A673 (cell line): ENCODE data around the gene CELF3. TPM values are rescaled to one million over a fixed set of nuclear protein-coding genes. Genes with fewer than 3 reads are reported as not detected.

Experiments used
- BruUV-seq: library from RNA; stranded (reverse); fragments of 400-500 nt; replicated peaks from 2 replicates; lab custom pipeline; 2021; lab: Mats Ljungman, UMichigan
- CTCF ChIA-PET: fragments of 300-600 bp; sonication (Branson Sonifier 250); formaldehyde crosslinking; loops from one replicate; lab custom pipeline; 2022; ENCODE audit warnings: antibody characterized with exemption; lab: Charles Lee
- POLR2A ChIA-PET: fragments of 300-600 bp; sonication (Branson Sonifier 250); formaldehyde crosslinking; loops from one replicate; lab custom pipeline; 2022; ENCODE audit warnings: antibody characterized with exemption; ENCODE audit not compliant: low non-redundant PET; lab: Charles Lee
- DNase-seq: peaks from one replicate; pipeline ENCODE4 v3.0.0-alpha.2; 2015; ENCODE audit warnings: low spot score
- H3K27ac ChIP-seq: fragments of 200-600 bp; sonication (generic); 2 replicates; pipeline ENCODE4 v1.5.1; 2016; ENCODE audit warnings: mixed run types, low read depth, mild to moderate bottlenecking, mixed read lengths, antibody characterized with exemption, low read length; ENCODE audit not compliant: poor library complexity, severe bottlenecking
- H3K27me3 ChIP-seq: fragments of 200-600 bp; sonication (generic); replicated peaks from 2 replicates; pipeline ENCODE4 v1.6.1; 2017; ENCODE audit warnings: mixed run types, low read depth, mild to moderate bottlenecking, mixed read lengths, antibody characterized with exemption, low read length; ENCODE audit not compliant: insufficient read depth, poor library complexity
- H3K36me3 ChIP-seq: fragments of 200-600 bp; sonication (generic); 2 replicates; pipeline ENCODE4 v1.6.1; 2016; ENCODE audit warnings: mixed run types, mild to moderate bottlenecking, mixed read lengths, antibody characterized with exemption, low read length; ENCODE audit not compliant: insufficient read depth, poor library complexity, severe bottlenecking
- H3K4me1 ChIP-seq: fragments of 200-600 bp; sonication (generic); 2 replicates; pipeline ENCODE4 v1.6.1; 2017; ENCODE audit warnings: mixed run types, mild to moderate bottlenecking, mixed read lengths, antibody characterized with exemption, low read length; ENCODE audit not compliant: insufficient read depth, poor library complexity, severe bottlenecking
- H3K4me3 ChIP-seq: fragments of 200-600 bp; sonication (generic); 2 replicates; pipeline ENCODE4 v1.5.1; 2016; ENCODE audit warnings: low read depth, mixed run types, mild to moderate bottlenecking, mixed read lengths, low read length; ENCODE audit not compliant: poor library complexity, severe bottlenecking
- H3K9me3 ChIP-seq: fragments of 200-600 bp; sonication (generic); 2 replicates; pipeline ENCODE4 v1.6.1; 2016; ENCODE audit warnings: mixed run types, low read depth, mild to moderate bottlenecking, mixed read lengths, antibody characterized with exemption, low read length; ENCODE audit not compliant: poor library complexity, severe bottlenecking
- EZH2 ChIP-seq: fragments of 200-600 bp; sonication (generic); IDR thresholded peaks from 2 replicates; pipeline ENCODE4 v1.6.1; 2017; ENCODE audit warnings: borderline replicate concordance, low read depth, mild to moderate bottlenecking, mixed read lengths, antibody characterized with exemption, low read length; ENCODE audit not compliant: poor library complexity, severe bottlenecking
- intact Hi-C: fragments of 100-400 bp; cut with micrococcal nuclease; formaldehyde crosslinking; loops from one replicate; pipeline ENCODE4 v1.10.0; 2022; ENCODE audit not compliant: unreplicated experiment
- total RNA-seq: library from RNA; stranded (reverse); gene quantifications from 2 replicates; pipeline ENCODE4 v1.2.3, GENCODE V29; 2021
- TF ChIP-seq, protein P1 (sequence below): fragments of 300-800, 200-600 bp; sonication (generic); conservative IDR thresholded peaks from 2 replicates; pipeline ENCODE4 v1.5.1; 2017; ENCODE audit warnings: low read depth, mild to moderate bottlenecking, antibody characterized with exemption, low read length, moderate library complexity, mixed read lengths

CELF3 gene
- total RNA-seq, 1 experiment from 2014 or later = not detected

GRCh38 chr1:151713044-151713443 lies 3.6 kb downstream of the CELF3 start:
- ChIA-PET CTCF (no interaction called here), POLR2A (no interaction called here)
- H3K36me3 ChIP-seq = no peaks in the 10 kb centered on the region
- no peaks in the 10 kb centered on the region for H3K9me3 ChIP-seq
- H3K4me1 ChIP-seq = peaks cover 8% of the 10 kb centered on the region
- intact Hi-C loops = no loop called here
- no peak for DNase-seq
- no TSS peak for BruUV-seq
- peaks cover 43% of the 10 kb centered on the region for H3K27me3 ChIP-seq
- TF ChIP-seq EZH2 = no peak
- TF ChIP-seq, protein P1, sequence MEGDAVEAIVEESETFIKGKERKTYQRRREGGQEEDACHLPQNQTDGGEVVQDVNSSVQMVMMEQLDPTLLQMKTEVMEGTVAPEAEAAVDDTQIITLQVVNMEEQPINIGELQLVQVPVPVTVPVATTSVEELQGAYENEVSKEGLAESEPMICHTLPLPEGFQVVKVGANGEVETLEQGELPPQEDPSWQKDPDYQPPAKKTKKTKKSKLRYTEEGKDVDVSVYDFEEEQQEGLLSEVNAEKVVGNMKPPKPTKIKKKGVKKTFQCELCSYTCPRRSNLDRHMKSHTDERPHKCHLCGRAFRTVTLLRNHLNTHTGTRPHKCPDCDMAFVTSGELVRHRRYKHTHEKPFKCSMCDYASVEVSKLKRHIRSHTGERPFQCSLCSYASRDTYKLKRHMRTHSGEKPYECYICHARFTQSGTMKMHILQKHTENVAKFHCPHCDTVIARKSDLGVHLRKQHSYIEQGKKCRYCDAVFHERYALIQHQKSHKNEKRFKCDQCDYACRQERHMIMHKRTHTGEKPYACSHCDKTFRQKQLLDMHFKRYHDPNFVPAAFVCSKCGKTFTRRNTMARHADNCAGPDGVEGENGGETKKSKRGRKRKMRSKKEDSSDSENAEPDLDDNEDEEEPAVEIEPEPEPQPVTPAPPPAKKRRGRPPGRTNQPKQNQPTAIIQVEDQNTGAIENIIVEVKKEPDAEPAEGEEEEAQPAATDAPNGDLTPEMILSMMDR = no peak
- H3K27ac ChIP-seq = no peak overlapping the region
- H3K4me3 ChIP-seq = no peak overlapping the region

- H3K9me3 ChIP-seq = no peaks in the 10 kb centered on the region
- H3K27ac ChIP-seq = no peak overlapping the region
- peaks cover 3% of the 10 kb centered on the region for H3K4me1 ChIP-seq
- H3K27me3 ChIP-seq = peaks cover 32% of the 10 kb centered on the region
- no TSS peak for BruUV-seq
- H3K36me3 ChIP-seq = no peaks in the 10 kb centered on the region
- ChIA-PET POLR2A (no interaction called here), CTCF (no interaction called here)
- TF ChIP-seq EZH2 = no peak
- TF ChIP-seq, protein P1 = no peak
- intact Hi-C loops = no loop called here
- no peak for DNase-seq
- H3K4me3 ChIP-seq = no peak overlapping the region
Measured at GRCh38 chr1:151711951-151712350, 4.7 kb downstream of the CELF3 start.

GRCh38 chr1:151711044-151711800 lies 5.4 kb downstream of the CELF3 start:
- Histone ChIP-seq H3K9me3 (no peaks in the 10 kb centered on the region), H3K27me3 (peaks cover 29% of the 10 kb centered on the region), H3K36me3 (no peaks in the 10 kb centered on the region), H3K4me1 (no peaks in the 10 kb centered on the region), H3K27ac (no peak overlapping the region), H3K4me3 (no peak overlapping the region)
- TF ChIP-seq, protein P1 = no peak
- no peak for TF ChIP-seq EZH2
- CTCF ChIA-PET = no interaction called here
- intact Hi-C loops = no loop called here
- POLR2A ChIA-PET = no interaction called here
- DNase-seq = no peak
- BruUV-seq = no TSS peak
